DMS53 (cell line): ENCODE results near the gene TNS3.

Experiments
- DNase-seq: peaks from one replicate; lab custom pipeline; 2025; lab: John Stamatoyannopoulos, UW

The TNS3 gene

GRCh38 chr7:47347346-47347745, 234.6 kb downstream of the TNS3 start:
- DNase-seq: no peak

DNA sequence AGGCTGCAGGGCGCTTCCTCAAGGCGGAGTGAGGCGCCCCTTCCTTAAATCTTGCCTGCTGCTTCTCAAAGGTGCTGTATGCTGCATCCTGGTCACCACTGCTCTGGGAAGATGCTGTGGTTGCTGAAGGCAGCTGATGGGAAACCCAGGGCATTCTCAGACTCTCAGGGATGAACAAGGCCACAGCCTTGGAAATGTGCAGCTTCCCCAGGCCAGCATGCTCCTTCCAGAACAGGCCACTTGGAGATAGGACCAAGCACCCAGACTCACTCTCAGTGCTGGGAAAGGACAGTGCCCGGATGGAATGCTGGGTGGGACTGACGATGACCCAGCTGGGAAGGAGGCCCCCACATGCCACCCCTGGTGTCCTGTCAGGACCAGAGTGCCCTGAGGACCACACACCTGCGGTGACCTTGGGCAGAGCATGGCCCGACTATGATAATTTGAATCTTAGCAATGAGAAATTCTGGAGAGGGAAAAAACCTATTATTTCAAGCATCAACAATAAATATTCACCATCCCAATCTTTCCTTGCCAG, 235.5 kb downstream of the TNS3 start:
- no peak for DNase-seq

DNA sequence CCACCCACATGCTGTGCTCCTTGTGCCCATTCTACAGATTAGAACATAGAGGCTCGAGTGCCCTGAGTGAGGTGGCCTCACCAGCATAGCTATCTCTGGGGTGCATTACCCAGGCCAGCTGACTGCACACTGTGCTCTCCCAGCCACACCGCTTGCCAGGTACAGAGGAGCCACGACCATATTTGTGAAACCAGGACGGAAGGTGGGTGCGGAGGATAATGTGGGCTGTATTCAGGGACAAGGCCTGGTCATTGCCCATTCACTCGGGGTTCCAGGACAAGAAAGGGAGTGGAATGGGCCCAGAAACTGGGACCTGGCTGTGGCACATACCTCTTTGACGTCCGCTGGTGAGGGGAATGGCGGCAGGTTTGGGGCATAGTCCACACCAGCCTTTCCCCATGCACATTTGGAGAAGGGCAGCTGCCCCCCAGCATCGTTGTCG, 236.0 kb downstream of the TNS3 start:
- DNase-seq: no peak

GRCh38 chr7:47344171-47344955, 237.5 kb downstream of the TNS3 start:
- DNase-seq: no peak

GRCh38 chr7:47343061-47343455, 238.9 kb downstream of the TNS3 start:
- no peak for DNase-seq

GRCh38 chr7:47342296-47343060, 239.4 kb downstream of the TNS3 start:
- DNase-seq: no peak

- no peak for DNase-seq
These were observed 241.4 kb downstream of the TNS3 start for GRCh38 chr7:47340517-47340916.

- no peak for DNase-seq
These were observed 243.9 kb downstream of the TNS3 start for GRCh38 chr7:47338026-47338425.

GRCh38 chr7:47337531-47337930, 244.4 kb downstream of the TNS3 start:
- peak; percentile 17 for DNase-seq

DNA sequence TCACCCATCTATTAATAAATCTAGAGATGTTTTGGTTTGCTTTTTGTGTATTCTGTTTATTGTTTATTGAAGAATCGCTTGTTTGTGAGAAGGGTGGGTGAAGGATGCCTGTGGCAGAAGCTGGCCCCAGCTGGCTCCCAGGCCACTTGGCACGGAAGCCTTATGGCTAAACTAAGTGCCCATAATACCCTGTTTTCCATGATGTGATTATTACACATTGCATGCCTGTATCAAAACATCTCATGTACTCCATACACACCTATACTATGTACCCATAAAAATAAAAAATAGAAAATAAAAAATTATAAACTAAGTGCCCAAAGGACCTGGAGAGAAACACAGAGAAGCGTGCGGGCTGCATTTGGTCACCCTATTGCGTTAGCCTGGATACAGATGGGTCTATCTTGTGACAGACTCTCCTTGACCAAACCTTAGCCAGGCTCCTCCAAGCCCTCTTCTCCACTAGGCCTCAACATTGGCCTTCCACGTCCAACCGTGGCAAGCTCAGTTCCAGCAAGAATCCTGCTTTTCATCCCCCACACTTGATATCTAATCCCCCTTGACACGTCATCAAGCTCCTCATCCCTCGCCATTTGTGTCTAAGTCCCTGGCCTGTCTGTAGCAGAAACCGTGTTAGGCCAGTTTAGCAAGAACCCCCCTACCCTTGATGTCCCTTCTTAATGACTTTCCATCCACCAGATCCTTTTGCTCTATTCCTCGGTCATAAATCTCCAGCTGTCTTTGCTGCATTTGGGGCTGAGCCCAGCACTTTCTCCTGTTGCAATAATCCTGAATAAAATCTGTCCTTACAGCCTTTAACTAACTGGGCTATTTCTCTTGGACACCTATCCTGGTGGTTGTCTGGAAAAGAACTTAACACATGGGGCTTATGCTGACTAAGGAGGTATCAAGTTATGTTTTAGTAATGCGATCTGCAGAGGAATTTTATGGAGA, 245.2 kb downstream of the TNS3 start:
- no peak for DNase-seq

GRCh38 chr7:47335557-47336471, 246.1 kb downstream of the TNS3 start:
- DNase-seq: no peak

DNA sequence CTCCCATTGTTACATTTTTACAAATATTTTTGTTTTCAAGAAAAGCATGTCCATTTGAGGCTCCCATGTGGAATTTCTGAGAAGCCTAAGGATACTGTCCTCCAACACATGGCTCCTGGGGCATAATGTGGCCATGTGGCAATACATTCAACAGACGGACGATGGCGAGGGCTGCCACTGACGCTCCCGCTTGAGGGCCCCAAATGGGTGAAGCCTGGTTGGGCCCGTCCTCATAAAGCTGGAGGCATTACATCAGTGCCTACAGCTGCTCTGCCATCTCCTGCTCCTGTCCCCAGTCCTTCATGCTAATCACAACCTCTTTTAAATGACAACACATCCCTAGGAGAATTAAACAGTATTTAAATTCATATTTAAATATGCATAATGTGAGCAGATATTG, 246.8 kb downstream of the TNS3 start:
- no peak for DNase-seq

DNA sequence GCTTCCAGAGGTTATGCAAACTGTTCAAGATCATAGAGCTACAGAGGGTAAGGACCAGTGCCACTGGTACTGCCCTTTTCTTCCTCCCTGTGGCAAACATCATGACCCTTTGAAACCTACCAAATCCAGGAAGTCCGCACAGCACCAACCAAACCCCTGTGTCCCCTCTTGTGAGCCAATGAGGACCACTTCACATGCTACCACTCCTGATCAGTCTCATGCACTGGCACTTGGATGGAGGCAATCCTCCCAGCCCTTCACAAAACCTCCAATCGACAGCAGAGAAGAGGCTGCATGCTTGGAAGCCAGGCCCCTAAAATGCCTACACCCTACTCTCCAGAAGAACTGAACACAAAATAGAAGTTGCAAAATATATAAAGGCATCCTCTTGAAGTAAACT, 248.0 kb downstream of the TNS3 start:
- no peak for DNase-seq

DNA sequence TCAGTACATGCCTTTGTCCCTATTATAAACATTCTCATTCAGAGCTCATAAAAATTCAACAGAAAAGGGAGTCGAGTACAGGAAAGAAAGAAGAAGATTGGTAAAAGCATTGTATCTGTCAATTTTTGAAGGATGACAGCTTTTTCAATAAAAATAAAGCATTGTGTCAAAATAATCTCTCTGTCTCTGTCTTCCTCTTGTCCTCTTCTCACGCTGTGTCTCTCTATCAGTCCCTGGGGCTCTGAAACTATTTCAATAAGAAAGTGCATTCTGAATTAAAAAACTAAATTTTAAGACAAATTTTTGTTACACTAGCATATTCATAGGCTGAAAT, 248.4 kb downstream of the TNS3 start:
- no peak for DNase-seq

GRCh38 chr7:47332681-47333553, 249.0 kb downstream of the TNS3 start:
- no peak for DNase-seq

DNA sequence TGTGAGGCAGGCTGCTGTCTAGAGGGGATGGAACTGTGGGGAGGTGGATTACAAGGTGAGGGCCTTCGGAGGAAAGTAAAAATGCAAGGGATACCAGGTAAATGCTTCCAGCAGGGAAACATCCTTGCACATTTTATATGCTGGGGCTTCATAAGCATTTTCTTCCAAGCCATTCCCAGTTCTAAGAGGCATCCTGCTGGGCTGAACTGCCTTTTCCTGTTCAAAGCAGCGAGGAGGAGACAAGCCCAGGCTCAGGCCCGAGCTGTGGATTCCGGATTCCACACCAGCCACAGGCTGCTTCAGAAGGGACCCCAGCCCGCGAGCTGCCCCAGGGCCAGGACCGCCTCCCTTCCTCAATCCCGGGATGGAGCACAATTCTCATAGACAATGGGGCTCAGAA, 249.7 kb downstream of the TNS3 start:
- DNase-seq: no peak

DNA sequence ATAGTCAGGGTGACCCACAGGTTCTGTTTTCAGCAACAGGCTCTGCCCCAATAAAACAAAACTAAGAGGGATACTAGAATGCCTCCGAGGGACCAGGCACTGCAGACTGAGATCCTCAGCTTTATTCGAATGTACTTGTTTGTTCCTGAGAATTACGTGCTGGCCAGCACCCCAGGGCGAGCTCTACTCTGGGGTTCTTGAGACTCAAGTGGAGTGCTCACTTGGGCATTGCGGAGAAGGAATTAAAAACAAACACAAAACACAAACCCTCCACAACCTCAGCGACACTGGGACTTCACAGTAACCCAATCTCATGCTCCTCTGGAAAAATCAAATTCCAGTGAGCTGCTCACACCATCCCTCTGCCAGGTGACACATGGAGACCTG, 250.7 kb downstream of the TNS3 start:
- DNase-seq: no peak

DNA sequence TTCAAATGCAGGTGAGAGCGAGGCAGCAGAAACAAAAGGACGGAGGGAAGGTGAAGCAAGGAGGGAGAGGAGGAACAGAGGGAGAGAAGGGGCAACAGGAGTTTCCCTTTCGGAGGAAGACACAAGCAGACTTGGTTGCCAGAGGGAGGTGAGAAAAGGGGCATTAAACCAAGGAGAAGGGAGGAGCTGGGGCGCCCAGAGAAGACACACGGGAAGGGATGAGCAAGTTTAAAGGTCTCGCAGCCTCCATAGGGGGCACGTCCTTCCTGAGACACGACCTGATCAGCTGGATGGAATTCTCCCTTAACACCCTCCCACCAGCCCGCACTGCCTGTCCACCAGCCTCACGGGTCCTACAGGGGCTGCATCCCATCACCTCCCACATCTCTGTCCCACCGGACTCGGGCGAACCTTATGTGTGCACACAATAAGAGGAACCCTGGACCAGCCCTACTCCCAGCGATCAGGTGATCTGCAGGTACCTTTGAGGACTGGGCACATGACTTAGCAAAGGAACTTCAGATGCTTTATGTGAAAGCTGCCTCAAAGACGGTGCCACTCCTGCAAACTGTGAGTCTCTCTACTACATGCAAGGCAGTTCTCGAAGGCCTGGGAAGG, 251.2 kb downstream of the TNS3 start:
- DNase-seq: no peak

- DNase-seq: no peak
These were observed 251.9 kb downstream of the TNS3 start for GRCh38 chr7:47330026-47330425.
